ENCODE measurements around the gene RAX2.
A peak's percentile ranks its signal among the peaks of the same experiment; 100 is the strongest.

The RAX2 gene

DNA sequence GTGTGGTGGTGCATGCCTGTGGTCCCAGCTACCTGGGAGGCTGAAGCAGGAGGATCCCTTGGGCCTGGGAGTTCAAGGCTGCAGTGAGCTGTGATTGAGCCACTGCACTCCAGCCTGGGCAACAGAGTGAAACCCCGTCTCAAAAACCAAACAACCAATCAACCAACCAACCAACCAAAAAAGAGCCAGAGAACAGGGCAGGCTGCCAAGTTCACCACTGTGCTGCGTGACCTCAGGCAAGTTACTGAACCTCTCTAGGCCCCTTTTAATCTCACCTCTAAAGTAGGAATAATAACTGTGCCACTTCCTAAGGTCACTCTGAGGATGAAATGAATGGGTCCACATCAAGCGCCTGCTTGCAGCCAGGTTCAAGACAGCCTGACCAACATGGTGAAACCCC is 46.9 kb downstream of the RAX2 start:
- H3K4me3 ChIP-seq (ENCODE audit: extremely low read depth, insufficient read depth, low read length, poor library complexity, severe bottlenecking): no peak overlapping the region
- no peak overlapping the region for H3K27ac ChIP-seq (ENCODE audit: low read depth, low read length, severe bottlenecking)
- WGBS, 2 experiments (ENCODE audit: insufficient coverage in 2 of 2): 83% methylated on average over 1 of the region's 3 CpGs; no CpG with 5 or more reads in 1 of the 2 experiments
- no peaks in the 10 kb centered on the region for H3K36me3 ChIP-seq (ENCODE audit: control insufficient read depth, insufficient read depth, low read length)
- H3K9me3 ChIP-seq (ENCODE audit: control insufficient read depth, low read length): no peaks in the 10 kb centered on the region
- H3K4me1 ChIP-seq (ENCODE audit: control insufficient read depth, insufficient read depth, low read length, poor library complexity, severe bottlenecking): peaks cover 6% of the 10 kb centered on the region

DNA sequence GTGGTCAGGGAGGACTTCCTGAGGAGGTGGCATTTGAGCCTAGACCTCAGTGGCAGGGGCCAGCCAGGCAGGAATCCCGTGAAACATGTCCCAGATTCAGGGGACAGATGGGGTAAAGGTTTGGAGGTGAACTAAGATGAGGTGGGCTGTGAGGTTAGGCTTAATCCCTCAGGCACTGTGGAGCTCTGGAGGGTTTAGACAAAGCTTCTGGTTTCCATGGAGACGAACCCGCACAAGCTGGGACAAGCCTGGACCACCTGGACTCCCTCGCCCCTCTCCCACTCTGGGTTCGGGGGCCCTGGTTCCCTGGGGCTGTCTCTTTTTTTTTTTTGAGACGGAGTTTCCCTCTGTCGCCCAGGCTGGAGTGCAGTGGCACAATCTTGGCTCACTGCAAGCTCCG is 48.1 kb downstream of the RAX2 start:
- Histone ChIP-seq H3K27ac (ENCODE audit: low read depth, low read length, severe bottlenecking) (no peak overlapping the region), H3K36me3 (ENCODE audit: control insufficient read depth, insufficient read depth, low read length) (no peaks in the 10 kb centered on the region), H3K4me1 (ENCODE audit: control insufficient read depth, insufficient read depth, low read length, poor library complexity, severe bottlenecking) (peaks cover 6% of the 10 kb centered on the region), H3K4me3 (ENCODE audit: extremely low read depth, insufficient read depth, low read length, poor library complexity, severe bottlenecking) (no peak overlapping the region), H3K9me3 (ENCODE audit: control insufficient read depth, low read length) (no peaks in the 10 kb centered on the region)
- WGBS, 2 experiments (ENCODE audit: insufficient coverage in 2 of 2): 57 to 69% methylated on average over 4 to 8 of the region's 8 CpGs

DNA sequence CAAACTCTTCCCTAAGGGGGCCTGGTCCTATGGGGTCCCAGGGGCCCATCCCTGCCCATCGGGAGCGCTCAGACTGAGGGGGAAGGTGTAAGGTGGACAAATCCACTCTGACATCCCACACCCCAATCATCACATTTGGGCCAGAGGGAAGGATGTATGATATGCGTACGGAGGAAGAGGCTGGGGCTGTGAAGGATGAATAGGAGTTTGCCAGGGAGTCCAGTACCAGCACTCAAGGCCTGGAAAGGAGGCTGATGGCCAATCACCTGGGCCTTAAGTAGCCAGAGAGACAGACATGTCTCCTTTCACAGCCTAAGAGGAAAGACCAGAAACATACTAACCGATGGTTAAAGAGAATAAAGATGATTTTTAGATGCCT is 48.9 kb downstream of the RAX2 start:
- H3K4me1 ChIP-seq (ENCODE audit: control insufficient read depth, insufficient read depth, low read length, poor library complexity, severe bottlenecking): peaks cover 2% of the 10 kb centered on the region
- no peak overlapping the region for H3K4me3 ChIP-seq (ENCODE audit: extremely low read depth, insufficient read depth, low read length, poor library complexity, severe bottlenecking)
- 70 to 100% methylated on average over 1 to 2 of the region's 5 CpGs for WGBS, 2 experiments (ENCODE audit: insufficient coverage in 2 of 2)
- H3K27ac ChIP-seq (ENCODE audit: low read depth, low read length, severe bottlenecking): no peak overlapping the region
- H3K9me3 ChIP-seq (ENCODE audit: control insufficient read depth, low read length): no peaks in the 10 kb centered on the region
- no peaks in the 10 kb centered on the region for H3K36me3 ChIP-seq (ENCODE audit: control insufficient read depth, insufficient read depth, low read length)

DNA sequence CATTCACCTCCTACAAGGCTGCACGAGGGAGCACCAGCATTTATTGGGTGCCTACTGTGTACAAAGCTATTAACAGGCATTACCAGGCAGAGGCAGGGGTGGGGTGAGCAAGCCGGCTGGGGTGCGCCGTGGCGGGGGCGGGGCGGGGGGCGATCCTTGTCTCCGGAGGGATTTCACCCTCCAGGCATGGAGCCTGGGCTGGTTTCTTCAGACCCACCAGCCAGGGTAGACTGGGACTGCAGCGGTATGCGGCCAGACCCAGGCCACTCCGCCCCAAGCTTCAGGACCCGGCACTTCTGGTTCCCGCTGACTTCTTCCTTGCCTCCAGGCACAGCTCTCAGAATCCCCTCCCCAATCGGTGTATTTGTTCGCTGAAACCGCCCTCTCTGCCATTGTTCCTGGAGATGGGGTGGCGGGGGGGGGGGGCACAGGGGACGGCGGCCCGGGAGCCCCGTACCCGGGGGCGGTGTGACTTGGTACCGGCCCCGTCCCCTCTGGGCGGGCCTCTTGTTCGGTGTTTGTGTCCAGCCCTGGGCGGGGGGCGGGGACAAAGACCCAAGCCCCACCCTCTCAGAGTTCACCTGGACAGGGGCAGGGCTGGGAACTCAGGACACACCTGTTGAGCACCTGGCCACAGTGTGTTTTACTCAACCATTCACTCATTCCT is 49.5 kb downstream of the RAX2 start:
- WGBS, 2 experiments (ENCODE audit: insufficient coverage in 2 of 2): 3 to 5% methylated on average over 9 to 16 of the region's 30 CpGs
- H3K4me3 ChIP-seq (ENCODE audit: extremely low read depth, insufficient read depth, low read length, poor library complexity, severe bottlenecking): peak overlapping the region; percentile 18

DNA sequence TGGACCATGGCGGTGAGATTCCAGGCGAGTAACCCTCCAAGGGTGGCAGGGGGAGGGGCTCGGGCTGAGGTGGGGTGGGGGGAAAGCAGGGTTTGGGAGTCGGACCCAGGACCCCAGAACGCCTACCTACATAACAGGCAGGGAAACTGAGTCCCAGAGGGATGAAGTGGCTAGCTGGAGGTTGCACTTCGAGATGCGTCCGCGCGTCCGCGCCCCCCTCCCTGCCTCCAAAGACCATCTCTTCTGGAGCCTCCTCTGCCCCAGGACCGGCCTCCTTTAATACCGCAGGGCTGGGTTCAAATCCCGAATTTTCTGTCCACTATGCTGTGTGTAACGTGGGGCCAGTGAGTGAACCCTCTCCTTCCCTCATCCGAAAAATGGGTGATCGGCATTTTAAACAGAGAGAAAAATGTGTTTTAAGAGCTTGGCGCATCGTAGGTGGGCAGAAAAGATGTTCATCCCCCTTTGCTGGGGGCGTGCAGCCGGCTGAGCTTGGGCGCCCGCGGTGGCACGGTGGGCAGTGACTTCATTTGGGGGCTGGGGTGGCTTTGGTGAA is 50.1 kb downstream of the RAX2 start:
- Histone ChIP-seq H3K36me3 (ENCODE audit: control insufficient read depth, insufficient read depth, low read length) (no peaks in the 10 kb centered on the region), H3K27ac (ENCODE audit: low read depth, low read length, severe bottlenecking) (no peak overlapping the region), H3K4me1 (ENCODE audit: control insufficient read depth, insufficient read depth, low read length, poor library complexity, severe bottlenecking) (no peaks in the 10 kb centered on the region), H3K9me3 (ENCODE audit: control insufficient read depth, low read length) (no peaks in the 10 kb centered on the region), H3K4me3 (ENCODE audit: extremely low read depth, insufficient read depth, low read length, poor library complexity, severe bottlenecking) (peak overlapping the region; percentile 18)
- 2 to 4% methylated on average over 14 to 21 of the region's 26 CpGs for WGBS, 2 experiments (ENCODE audit: insufficient coverage in 2 of 2)

More for the DNA sequence above, 49.5 kb downstream of the RAX2 start:
- Histone ChIP-seq H3K27ac (ENCODE audit: low read depth, low read length, severe bottlenecking) (no peak overlapping the region), H3K36me3 (ENCODE audit: control insufficient read depth, insufficient read depth, low read length) (no peaks in the 10 kb centered on the region), H3K4me1 (ENCODE audit: control insufficient read depth, insufficient read depth, low read length, poor library complexity, severe bottlenecking) (no peaks in the 10 kb centered on the region), H3K9me3 (ENCODE audit: control insufficient read depth, low read length) (no peaks in the 10 kb centered on the region)

DNA sequence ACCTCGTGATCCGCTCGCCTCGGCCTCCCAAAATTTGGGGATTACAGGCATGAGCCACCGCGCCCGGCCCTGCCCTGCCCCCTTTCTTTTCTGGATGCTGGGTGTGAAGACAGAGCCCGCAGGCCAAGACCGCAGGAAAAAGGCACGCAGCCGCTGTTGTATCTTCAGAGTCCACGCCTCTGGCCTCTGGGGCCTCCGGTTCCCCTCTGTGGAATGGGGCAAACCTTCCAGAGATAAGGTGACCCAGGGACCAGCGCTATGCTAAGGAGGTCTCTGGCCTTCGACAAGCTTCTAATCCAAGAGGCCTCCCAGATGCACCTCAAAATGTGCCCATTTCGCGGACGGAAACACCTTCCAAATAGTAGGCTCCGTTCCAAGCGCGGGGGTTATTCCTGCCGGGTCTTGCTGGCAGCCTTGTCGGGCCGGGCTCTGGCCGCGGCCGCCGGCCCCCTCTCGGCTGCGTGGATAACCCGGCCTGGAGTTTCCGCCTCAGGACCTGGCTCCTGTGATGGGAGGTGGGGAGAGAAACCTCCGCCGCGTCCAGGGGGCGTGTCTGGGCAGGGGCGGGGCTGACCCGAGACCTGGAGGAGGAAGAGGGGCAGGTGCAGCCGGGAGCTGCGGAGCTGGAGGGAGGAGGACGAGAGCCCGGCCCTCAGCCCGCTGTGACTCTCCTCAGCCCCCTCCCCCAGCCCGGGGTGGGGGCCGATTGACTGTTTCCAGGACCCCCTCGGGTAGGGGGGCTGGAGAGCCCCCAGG is 50.7 kb downstream of the RAX2 start:
- Histone ChIP-seq H3K9me3 (ENCODE audit: control insufficient read depth, low read length) (no peaks in the 10 kb centered on the region), H3K27ac (ENCODE audit: low read depth, low read length, severe bottlenecking) (no peak overlapping the region), H3K4me1 (ENCODE audit: control insufficient read depth, insufficient read depth, low read length, poor library complexity, severe bottlenecking) (no peaks in the 10 kb centered on the region), H3K4me3 (ENCODE audit: extremely low read depth, insufficient read depth, low read length, poor library complexity, severe bottlenecking) (peak overlapping the region; percentile 18), H3K36me3 (ENCODE audit: control insufficient read depth, insufficient read depth, low read length) (no peaks in the 10 kb centered on the region)
- 35 to 37% methylated on average over 31 to 35 of the region's 46 CpGs for WGBS, 2 experiments (ENCODE audit: insufficient coverage in 2 of 2)

DNA sequence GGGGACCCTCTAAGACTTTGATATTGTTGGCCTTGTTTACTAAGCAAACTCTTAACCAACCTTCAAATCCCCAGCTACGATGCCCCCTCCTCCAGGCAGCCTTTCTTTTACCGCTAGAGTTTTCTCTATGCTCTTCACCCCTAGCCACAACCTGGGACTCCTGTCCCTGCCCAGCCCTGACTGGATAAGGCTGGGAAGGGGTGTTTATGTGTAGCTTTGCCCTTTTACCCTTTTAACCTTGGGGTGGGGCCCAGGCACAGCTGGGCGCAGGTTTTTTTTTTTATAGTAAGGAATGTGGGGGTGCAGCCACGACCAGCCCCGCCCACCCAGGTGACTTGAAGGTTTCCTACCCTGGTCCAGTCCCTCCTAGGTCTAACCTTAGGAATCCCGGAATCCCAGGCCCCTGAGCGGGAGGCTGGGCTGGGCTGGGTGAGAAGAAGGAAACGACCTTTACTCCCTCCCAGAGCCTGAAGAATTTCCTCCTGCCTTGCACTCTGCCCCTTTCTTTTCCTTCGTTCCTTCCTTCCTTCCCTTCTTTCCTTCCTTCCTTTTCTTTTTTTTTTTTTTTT is 51.6 kb downstream of the RAX2 start:
- no peak overlapping the region for H3K27ac ChIP-seq (ENCODE audit: low read depth, low read length, severe bottlenecking)
- 29 to 40% methylated on average over 1 of the region's 9 CpGs for WGBS, 2 experiments (ENCODE audit: insufficient coverage in 2 of 2)
- no peaks in the 10 kb centered on the region for H3K9me3 ChIP-seq (ENCODE audit: control insufficient read depth, low read length)
- no peaks in the 10 kb centered on the region for H3K36me3 ChIP-seq (ENCODE audit: control insufficient read depth, insufficient read depth, low read length)
- H3K4me3 ChIP-seq (ENCODE audit: extremely low read depth, insufficient read depth, low read length, poor library complexity, severe bottlenecking): no peak overlapping the region
- no peaks in the 10 kb centered on the region for H3K4me1 ChIP-seq (ENCODE audit: control insufficient read depth, insufficient read depth, low read length, poor library complexity, severe bottlenecking)

DNA sequence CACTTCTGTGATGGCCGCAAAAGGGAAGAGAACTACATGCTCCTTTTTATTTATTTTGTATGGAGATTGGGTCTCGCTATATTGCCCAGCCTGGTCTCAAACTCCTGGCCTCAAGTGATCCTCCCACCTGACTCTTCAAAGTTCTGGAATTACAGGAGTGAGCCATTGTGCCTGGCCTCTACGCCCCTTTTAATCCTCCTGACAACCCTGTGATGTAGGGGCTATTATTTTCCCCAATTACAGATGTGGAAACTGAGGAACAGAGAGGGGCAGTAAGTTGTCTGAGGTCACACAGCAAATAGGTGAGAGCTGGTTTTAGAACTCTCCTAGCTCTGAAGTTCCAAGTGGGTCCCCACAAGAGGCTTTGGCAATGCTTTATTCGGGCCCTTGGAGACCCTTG is 52.2 kb downstream of the RAX2 start:
- H3K27ac ChIP-seq (ENCODE audit: low read depth, low read length, severe bottlenecking): no peak overlapping the region
- no peak overlapping the region for H3K4me3 ChIP-seq (ENCODE audit: extremely low read depth, insufficient read depth, low read length, poor library complexity, severe bottlenecking)
- WGBS, 2 experiments (ENCODE audit: insufficient coverage in 2 of 2): 80 to 81% methylated on average over 1 to 3 of the region's 4 CpGs

More for the DNA sequence above, 52.2 kb downstream of the RAX2 start:
- Histone ChIP-seq H3K9me3 (ENCODE audit: control insufficient read depth, low read length) (no peaks in the 10 kb centered on the region), H3K4me1 (ENCODE audit: control insufficient read depth, insufficient read depth, low read length, poor library complexity, severe bottlenecking) (no peaks in the 10 kb centered on the region), H3K36me3 (ENCODE audit: control insufficient read depth, insufficient read depth, low read length) (no peaks in the 10 kb centered on the region)
